Suprapubic skin (tissue), 4 donors: ENCODE results near the gene RPL27A.

Experiments used
- CTCF ChIP-seq, 2 donors: fragments of 200-600 bp in 1 of 2; fragments of 450-650 bp in 1 of 2; sonication (generic) in 1 of 2; IDR thresholded peaks; one replicate each; pipeline ENCODE4 v1.5.1; 2016 to 2019; ENCODE audit warnings: antibody characterized with exemption in 2 of 2, mild to moderate bottlenecking in 1 of 2, moderate library complexity in 1 of 2
- EP300 ChIP-seq: sonication (generic); formaldehyde crosslinking; IDR thresholded peaks from one replicate; pipeline ENCODE4 v1.6.1; 2017; ENCODE audit warnings: antibody characterized with exemption
- POLR2A ChIP-seq, 2 donors: fragments of 450-650 bp; IDR thresholded peaks; one replicate each; pipeline ENCODE4 v1.6.1; 2017; ENCODE audit warnings: antibody characterized with exemption in 2 of 2, mild to moderate bottlenecking in 2 of 2, moderate library complexity in 2 of 2
- POLR2AphosphoS5 ChIP-seq, 3 donors: sonication (generic); formaldehyde crosslinking; IDR thresholded peaks; one replicate each; pipeline ENCODE4 v1.6.1; 2017; ENCODE audit warnings: antibody characterized with exemption in 3 of 3

- TF ChIP-seq POLR2A (IDR thresholded peaks at IDR 0.05) (no peak), CTCF (IDR thresholded peaks at IDR 0.05) (no peak), POLR2AphosphoS5 (IDR thresholded peaks at IDR 0.05) (no peak), EP300 (no peak)
Observed at GRCh38 chr11:8698379-8698851, 15.8 kb downstream of the RPL27A start.
